Measurements from ENCODE around the gene FUZ. TPM values are rescaled to one million over a fixed set of nuclear protein-coding genes. Genes with fewer than 3 reads are reported as not detected.

Gene FUZ
- total and polyA plus RNA-seq, 2 donors (not counting 1 experiment from before 2014, with no cell fraction given) = 8.4 to 34.3 TPM

GRCh38 chr19:49787746-49788145 lies 25.3 kb downstream of the FUZ start:
- peaks cover 24% of the 10 kb centered on the region for H3K36me3 ChIP-seq (ENCODE audit: control insufficient read depth, insufficient read depth, low read length)
- no peak overlapping the region for H3K27ac ChIP-seq (ENCODE audit: insufficient read depth, low read length)
- no peak overlapping the region for H3K4me3 ChIP-seq (replicated peaks in 1 of 4; ENCODE audit: control extremely low read depth in 1 of 4, insufficient read depth in 1 of 4, low read depth in 3 of 4, low read length in 4 of 4)
- H4K20me1 ChIP-seq (ENCODE audit: control insufficient read depth, extremely low read depth, insufficient read depth, low read length) = no peaks in the 10 kb centered on the region
- no peaks in the 10 kb centered on the region for H3K27me3 ChIP-seq (ENCODE audit: control insufficient read depth, insufficient read depth, low read length)
- no peak overlapping the region for H3K9ac ChIP-seq (ENCODE audit: insufficient read depth, low read length)
- no peak overlapping the region for H2AFZ ChIP-seq (ENCODE audit: low read length)
- H3K79me2 ChIP-seq (ENCODE audit: control insufficient read depth, insufficient read depth, low read length) = peaks cover 19% of the 10 kb centered on the region
- no peak for TF ChIP-seq CTCF (conservative IDR thresholded peaks at IDR 0.05 in 1 of 2, IDR thresholded peaks at IDR 0.05 in 1 of 2; ENCODE audit: low read depth in 1 of 2, low read length in 2 of 2)
- peaks cover 8% of the 10 kb centered on the region for H3K4me1 ChIP-seq (ENCODE audit: control insufficient read depth, extremely low read depth, insufficient read depth, low read length)
- no peaks in the 10 kb centered on the region for H3K9me3 ChIP-seq (ENCODE audit: control insufficient read depth, insufficient read depth, low read depth, low read length)
- H3K4me2 ChIP-seq (ENCODE audit: extremely low read depth, insufficient read depth, low read length) = no peak overlapping the region
- DNase-seq (ENCODE audit: low read depth in 2 of 2) = no peak

DNA sequence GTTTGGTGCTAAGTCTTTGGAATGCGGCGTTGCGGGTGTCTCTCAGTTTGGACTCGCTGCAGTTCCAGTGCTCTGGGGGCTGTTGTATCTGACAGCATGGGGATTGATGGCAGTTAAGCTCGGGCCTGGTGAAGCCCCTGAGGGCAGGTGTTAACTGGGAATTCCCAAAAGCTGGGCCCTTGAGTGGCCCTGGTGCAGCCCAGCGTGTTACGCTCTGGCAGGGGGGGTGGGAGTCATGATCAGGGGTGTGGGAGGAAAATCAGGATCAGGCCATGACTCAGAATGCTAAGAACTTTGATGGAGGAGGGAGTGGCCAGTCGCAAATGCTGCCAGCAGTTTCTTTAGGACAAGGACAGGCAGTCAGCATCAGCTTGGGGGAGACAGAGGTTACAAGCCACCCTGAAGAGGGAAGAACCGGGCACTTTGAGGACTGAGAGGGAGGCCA lies 26.7 kb downstream of the FUZ start:
- Histone ChIP-seq H3K79me2 (ENCODE audit: control insufficient read depth, insufficient read depth, low read length) (peaks cover 19% of the 10 kb centered on the region), H3K27ac (ENCODE audit: insufficient read depth, low read length) (peak overlapping the region; percentile 54), H3K9me3 (ENCODE audit: control insufficient read depth, insufficient read depth, low read depth, low read length) (no peaks in the 10 kb centered on the region), H3K27me3 (ENCODE audit: control insufficient read depth, insufficient read depth, low read length) (no peaks in the 10 kb centered on the region), H3K9ac (ENCODE audit: insufficient read depth, low read length) (no peak overlapping the region), H2AFZ (ENCODE audit: low read length) (no peak overlapping the region), H3K4me1 (ENCODE audit: control insufficient read depth, extremely low read depth, insufficient read depth, low read length) (peaks cover 8% of the 10 kb centered on the region), H3K4me3 (replicated peaks in 1 of 4; ENCODE audit: control extremely low read depth in 1 of 4, insufficient read depth in 1 of 4, low read depth in 3 of 4, low read length in 4 of 4) (no peak overlapping the region), H4K20me1 (ENCODE audit: control insufficient read depth, extremely low read depth, insufficient read depth, low read length) (no peaks in the 10 kb centered on the region), H3K4me2 (ENCODE audit: extremely low read depth, insufficient read depth, low read length) (peak overlapping the region; percentile 78), H3K36me3 (ENCODE audit: control insufficient read depth, insufficient read depth, low read length) (peaks cover 26% of the 10 kb centered on the region)
- peak; percentile 41 to 58 for DNase-seq (ENCODE audit: low read depth in 2 of 2)
- no peak for TF ChIP-seq CTCF (conservative IDR thresholded peaks at IDR 0.05 in 1 of 2, IDR thresholded peaks at IDR 0.05 in 1 of 2; ENCODE audit: low read depth in 1 of 2, low read length in 2 of 2)
- no peak for TF ChIP-seq EZH2 (IDR thresholded peaks at IDR 0.05; ENCODE audit: low read length, missing control alignments)

DNA sequence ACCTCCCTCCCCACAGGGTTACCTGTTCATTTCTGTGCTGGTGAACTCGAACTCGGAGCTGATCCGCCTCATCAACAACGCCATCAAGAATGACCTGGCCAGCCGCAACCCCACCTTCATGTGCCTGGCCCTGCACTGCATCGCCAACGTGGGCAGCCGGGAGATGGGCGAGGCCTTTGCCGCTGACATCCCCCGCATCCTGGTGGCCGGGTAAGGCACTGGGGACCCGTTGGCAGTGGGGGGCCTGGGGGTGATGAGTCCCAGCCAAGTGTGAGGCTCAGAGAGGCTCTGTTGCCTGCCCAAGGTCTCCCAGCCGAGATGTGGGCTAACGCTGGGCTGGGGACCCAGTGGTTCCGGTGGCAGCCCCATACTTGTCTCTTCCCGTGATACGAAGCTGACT lies 30.6 kb downstream of the FUZ start:
- H3K27ac ChIP-seq (ENCODE audit: insufficient read depth, low read length) = no peak overlapping the region
- H3K9ac ChIP-seq (ENCODE audit: insufficient read depth, low read length) = no peak overlapping the region
- H3K36me3 ChIP-seq (ENCODE audit: control insufficient read depth, insufficient read depth, low read length) = peaks cover 23% of the 10 kb centered on the region
- H3K4me2 ChIP-seq (ENCODE audit: extremely low read depth, insufficient read depth, low read length) = no peak overlapping the region
- H3K4me3 ChIP-seq (replicated peaks in 1 of 4; ENCODE audit: control extremely low read depth in 1 of 4, insufficient read depth in 1 of 4, low read depth in 3 of 4, low read length in 4 of 4) = no peak overlapping the region
- peaks cover 16% of the 10 kb centered on the region for H3K79me2 ChIP-seq (ENCODE audit: control insufficient read depth, insufficient read depth, low read length)
- no peaks in the 10 kb centered on the region for H3K9me3 ChIP-seq (ENCODE audit: control insufficient read depth, insufficient read depth, low read depth, low read length)
- TF ChIP-seq EZH2 (IDR thresholded peaks at IDR 0.05; ENCODE audit: low read length, missing control alignments) (no peak), CTCF (conservative IDR thresholded peaks at IDR 0.05 in 1 of 2, IDR thresholded peaks at IDR 0.05 in 1 of 2; ENCODE audit: low read depth in 1 of 2, low read length in 2 of 2) (no peak)
- no peak for DNase-seq (ENCODE audit: low read depth in 2 of 2)
- H4K20me1 ChIP-seq (ENCODE audit: control insufficient read depth, extremely low read depth, insufficient read depth, low read length) = no peaks in the 10 kb centered on the region
- no peaks in the 10 kb centered on the region for H3K27me3 ChIP-seq (ENCODE audit: control insufficient read depth, insufficient read depth, low read length)
- peaks cover 8% of the 10 kb centered on the region for H3K4me1 ChIP-seq (ENCODE audit: control insufficient read depth, extremely low read depth, insufficient read depth, low read length)
- H2AFZ ChIP-seq (ENCODE audit: low read length) = no peak overlapping the region
